NAMALWA (cell line): ENCODE measurements around the gene PCGF2.
"Not testable (repeated sequence)": the region's sequence is repeated elsewhere in the genome, so short reads cannot be mapped to it uniquely, and the experiment has no call there.

Experiments
- DNase-seq: peaks from one replicate; pipeline ENCODE4 v3.0.0-alpha.2; 2015; ENCODE audit warnings: low spot score

PCGF2 gene

DNA sequence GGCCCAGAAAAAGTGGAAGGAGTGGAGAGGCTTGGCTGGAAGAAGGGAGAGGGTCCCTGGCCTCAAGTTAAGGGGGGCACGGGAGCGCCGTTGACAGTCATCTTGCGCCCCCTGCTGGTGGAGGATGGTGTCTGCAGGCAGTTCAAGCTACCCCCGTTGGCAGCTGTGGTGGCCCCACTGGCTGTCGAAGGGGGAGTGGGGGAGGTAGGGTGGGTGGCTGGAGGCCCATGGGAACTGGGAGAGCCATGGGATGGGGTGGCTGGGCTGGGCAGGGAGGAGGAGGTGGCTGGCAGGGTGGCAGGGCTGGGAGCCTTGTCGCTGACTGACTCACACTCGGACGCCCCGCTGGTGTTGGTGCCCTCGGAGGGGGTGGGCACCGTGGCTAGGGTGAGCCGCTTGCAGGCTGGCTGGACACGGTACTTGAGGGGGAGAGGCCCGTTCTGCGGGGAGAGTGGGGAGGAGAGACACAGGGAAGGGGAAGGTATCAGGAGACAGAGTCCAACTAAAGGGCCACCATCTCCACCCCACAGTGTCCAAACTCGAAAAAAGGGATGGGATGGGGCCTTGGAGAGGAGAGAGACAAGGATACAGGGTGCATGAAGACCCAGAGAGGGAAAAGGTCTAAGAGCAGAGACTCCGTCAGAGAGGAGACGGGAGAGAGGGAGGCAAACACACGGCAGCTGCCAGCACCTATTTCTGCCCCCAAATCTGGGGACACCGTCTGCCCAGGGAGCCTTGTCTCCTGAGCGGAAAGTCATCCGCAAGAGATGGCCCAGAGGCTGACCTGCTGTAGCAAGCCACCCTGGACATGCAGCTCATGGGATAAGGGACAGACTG is 12.8 kb downstream of the PCGF2 start:
- DNase-seq: peak; percentile 66

DNA sequence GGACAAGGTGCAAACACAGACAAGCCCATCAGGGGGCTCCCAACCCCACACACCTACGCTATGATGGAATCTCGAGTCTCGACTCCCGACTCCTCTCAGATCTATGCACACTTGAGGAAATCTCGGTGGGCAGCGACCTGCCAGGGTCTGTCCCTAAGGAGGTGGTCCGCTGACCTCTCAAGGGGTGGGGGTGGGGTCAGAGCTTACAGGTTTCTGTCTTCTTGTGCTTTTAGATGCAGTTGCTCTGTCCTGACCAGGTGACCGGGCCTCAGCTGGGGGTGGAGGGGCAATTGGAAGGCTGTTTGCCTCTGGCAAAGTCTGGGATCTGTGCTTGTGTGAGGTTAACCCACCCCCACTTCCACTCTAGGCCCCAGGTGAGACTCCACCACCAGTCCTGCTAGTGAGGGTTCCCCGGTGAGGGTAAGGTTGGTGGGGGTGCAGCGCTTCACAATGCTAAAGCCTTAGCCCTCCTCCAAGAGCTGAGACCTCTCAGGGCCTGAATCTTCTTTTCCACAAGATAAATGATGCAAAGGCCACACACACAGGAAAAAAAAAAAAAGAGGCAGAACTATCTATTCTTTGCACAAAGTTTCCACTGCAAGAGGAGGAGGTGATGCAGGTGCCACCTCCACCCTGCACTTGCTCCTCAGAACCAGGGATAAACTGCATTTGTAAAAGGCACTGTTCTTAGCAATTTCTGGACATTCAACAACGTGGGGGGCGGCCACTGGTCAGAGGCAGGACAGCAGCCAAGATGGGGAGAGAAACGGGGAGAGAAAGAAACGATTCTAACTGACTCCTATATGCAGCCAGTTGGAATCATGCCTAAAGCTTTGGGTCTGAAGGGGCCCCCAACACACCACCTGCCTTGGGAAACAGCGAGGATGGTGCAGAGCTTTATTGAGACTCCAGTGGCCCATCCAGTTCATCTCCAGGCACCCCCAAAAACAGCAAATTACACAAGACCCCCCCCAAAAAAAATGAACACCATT is 13.9 kb downstream of the PCGF2 start:
- DNase-seq: peak; percentile 68

DNA sequence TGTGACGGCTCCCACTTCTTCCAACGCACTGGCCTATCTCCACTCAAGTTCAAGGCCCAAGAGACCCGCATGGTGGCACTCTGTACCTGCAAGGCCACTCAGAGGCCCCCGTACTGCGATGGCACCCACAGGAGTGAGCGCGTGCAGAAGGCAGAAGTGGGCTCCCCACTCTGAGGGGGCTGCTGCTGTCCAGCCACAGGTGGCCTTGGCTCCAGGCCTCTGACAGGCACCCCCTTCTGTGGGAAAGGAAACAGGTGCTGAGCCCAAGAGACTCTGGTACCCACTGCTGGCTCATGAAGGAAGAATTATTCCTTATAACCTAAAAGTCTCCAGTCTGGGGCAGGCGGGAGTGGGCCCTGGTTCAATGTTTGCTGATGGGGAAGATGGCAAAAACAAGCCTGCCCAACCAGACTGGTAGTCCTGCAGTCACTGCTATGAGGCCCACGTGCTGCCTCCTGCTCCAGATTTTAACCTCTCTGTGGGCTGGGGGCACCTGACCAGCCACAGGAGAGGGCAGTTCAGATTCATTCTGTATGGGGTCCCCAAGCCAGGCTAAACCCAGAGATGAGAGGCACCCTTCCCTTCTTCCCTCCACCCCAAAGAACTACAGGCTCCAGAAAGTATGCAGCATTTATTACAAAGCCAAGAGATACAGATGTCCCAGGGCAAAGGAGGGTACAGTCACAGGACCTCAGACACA is 14.7 kb downstream of the PCGF2 start:
- no peak for DNase-seq

DNA sequence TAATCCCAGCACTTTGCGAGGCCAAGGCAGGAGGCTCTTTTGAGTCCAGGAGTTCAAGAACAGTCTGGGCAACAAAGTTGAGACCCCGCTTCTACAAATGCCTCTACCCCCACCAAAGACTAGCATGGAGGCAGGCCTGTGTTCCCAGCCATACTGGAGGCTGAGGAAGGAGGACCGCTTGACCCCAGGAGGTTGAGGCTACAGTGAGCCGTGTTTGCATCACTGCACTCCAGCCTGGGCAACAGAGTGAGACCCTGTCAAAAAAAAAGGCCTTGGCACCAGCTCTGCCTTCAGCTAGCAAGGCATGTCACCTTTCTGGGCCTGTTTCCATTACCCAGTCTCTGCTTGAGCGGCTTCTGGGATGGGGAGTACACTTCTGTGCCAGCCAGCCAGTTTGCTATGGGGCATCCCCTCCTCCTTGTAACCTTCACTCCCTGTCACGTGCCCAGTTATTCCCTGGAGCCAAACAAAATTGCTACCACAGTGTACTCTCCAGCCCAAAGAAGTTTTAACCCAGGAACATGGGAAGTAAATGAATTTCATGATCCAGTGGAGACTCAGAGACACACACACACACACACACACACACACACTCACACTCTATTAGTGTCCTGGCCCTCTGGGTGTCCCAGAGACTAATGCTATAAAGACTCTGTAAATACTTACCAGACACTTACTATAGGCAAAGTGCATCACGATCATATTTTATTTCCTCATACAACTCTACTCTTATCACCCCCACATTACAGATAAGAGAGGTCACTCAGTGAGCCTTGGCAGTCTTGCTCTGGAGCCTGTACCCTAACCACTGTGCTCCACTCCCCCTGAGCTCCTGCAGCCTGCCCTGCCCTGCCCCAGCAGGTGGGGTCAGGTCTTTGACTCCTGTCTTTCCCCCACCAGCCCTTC is 15.5 kb downstream of the PCGF2 start:
- no peak for DNase-seq

DNA sequence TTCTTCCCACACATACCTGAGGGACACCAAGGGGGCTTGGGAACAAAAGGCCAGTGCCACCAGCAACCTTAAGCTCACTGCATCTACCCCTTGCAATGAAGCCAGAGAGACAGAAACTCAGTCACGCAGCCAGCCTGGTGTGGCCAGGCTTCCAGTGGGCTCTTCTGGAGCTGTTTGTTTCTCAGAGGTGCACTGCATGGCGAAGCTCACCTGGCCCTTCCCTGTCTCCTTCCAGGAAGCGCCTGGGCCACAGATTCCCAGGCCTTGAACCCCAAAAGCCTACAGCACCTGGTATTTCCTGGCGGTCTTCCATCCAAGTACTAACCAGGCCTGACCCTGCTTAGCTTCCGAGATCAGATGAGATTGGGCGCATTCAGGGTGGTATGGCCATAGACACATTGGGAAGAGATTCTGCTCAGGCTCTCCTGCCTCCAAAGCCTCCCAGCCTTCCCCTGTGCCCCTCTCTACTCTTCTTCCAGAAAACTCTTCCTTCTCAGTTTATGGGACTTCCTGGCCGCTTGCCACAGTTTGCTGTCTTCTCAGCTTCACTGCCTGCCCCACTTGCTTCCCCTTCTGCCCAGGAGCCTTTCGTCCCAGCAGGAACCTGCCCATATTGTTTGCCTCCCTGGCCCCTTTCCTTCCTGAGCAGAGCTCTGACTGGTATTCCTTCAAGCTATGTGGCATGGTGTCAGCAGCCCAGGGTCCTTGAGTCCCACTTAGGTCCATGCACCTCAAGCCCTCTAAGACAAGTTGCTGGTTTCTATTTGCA is 16.4 kb downstream of the PCGF2 start:
- DNase-seq: no peak

DNA sequence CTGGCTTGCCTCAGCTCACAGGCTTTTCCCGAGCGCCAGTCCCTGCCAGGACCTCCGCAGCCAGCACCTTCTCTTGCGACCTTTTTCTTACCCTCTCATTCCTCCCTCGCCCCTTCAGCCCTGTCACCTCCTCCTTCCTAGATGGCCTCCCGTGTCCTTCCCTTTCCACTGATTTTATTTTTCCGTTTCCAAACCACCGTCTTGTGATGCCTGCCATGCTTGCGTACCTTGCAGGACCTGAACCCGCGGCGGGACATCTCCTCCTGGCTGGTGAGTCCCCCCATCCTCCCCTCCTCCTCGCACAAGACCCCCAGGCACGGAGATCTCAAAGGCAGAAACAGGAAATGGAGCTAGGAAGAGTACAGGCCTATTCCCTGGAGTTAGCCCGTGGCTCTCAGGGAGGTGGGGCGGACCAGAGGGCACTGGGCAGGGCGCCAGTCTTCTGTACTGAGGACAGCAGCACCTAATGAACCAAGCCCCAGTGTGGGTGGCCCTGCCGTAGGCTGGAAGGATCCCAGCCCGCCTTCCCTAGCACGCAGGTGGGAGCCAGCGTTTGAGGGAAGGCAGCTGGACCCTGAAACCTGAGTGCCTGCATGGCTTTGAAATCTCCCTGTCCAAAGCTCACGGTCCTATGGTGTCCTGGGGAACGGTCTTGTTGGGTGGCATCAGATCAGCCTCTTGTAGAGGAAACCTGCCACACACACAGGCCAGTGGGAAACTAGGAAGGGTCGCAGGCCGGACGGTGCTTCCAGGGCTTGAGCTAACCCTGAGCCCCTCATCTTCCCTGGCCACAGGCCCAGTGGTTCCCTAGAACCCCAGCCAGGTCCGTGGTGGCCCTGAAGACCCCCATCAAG is 17.4 kb downstream of the PCGF2 start:
- DNase-seq: peak; percentile 39

DNA sequence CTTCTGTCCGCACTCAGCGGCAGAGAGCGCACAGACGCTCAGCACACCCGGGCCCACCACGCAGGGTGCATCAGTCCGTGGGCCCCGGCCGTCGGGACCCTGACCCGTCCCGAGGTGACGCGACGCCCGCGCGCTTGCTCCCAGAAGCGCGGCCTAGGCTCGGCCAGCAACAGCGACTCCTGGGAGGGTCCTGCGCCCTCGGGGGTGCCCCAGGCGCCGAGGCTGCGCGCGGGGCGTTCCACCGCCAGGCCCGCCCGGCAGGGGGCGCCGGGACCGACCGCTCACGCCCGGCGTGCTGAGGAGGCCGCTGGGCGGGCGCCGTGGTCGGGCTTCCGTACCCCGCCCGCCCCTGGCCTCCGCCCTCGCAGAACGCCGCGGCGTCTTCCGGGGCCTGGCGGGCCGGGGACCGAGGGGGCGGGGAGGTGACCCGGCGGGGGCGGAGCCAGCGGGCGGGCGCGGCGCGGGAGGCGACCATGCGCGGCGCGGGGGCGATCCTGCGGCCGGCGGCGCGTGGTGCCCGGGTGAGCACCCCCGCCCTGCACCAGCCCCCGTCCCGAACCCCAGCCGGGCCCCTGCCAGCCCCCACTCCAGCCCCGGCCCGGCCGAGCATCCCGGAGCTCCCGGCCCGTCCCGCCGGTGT is 18.1 kb downstream of the PCGF2 start, which contains the start of gene CISD3:
CISD3 (plus strand) TSS at position 456 of the 640 bp plus-strand sequence; CDS start at position 474, 18 bp downstream.
- DNase-seq: peak; percentile 90

DNA sequence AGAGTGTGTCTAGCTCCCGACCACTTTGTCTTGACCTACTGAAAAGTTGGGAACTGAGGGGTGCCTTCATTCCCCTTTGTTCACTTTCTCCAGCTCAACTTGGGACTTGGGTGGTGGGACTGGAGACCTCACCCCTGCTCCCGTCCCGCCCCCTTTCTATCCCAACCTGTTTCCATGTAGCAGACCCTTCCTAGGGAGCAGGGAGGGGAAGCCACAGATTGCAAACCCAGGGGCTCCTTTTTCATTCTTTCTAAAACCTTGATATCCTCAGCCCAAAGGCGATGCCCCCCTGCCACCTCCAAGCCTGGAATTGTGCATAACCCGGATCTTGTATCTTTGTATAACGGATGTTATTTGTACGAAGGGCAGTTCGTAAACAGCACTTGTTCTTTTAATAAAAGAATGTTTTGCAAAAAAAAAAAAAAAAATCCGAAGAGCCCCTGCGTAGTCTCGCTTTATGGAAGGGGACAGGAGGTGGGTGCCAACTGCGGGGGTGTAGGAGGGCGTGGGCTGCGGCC is 18.7 kb downstream of the PCGF2 start:
- no peak for DNase-seq

DNA sequence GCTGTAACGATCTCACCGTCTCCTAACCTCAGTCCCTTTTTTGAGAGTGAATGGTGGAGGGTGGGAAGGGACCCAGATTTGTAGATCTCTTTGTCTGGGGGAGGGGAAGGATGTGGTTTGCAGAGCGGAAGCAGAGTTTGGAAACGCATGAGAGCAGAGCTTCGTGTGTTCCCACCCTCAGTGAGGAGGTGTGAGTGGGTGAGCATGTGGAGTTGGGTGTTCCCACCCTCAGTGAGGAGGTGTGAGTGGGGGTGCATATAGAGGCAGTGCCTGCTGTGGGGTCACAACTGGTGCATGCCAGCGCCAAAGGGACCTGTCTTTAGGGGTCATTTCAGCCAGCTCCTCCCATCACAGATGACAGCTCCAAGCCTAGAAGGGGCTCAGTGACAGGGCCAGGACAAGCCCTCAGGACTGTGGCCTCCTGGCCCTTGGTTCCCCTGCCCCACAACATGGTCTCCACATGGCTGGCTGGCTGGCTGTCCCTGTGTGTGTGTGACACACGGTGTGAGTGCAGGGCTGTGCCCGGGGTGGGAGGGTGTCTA is 19.8 kb downstream of the PCGF2 start:
- peak; percentile 71 for DNase-seq

DNA sequence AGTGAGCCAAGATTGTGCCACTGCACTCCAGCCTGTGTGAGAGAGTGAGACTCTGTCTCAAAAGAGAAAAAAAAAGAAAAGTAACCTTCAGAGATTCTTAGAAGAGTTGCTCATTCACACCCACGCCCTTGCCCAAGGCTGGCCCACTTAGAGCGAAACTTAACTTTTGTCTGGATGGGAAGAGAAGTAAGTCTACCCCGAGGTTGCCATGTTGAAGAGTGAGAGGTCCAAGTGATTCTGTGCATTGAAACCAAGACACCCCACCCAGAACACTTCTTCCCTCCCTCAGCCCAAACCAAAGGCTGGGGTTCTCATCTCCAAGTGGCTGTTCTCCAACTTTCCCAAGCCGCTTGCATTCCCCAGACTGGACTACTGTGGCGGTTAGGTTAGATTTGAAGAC is 20.4 kb downstream of the PCGF2 start:
- peak; percentile 22 for DNase-seq

DNA sequence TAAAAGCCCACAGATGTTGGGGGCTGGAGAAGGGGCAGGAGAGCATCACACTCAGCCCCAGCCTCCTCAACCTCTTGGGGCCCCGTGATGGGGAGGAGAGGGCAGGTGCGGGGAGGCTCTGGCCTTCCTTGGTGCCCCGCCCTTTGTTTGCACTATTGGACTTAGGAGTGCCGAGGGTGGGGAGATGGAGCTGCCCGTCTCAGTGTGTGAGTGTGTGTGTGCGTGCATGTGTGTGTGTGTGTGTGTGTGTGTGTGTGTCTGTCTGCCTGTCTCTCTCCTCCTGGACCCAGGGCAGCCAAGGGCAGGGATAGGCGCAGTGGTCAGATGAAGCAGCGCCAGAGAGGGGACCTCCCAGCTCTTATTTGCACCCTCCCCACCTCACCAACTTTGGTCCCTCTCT is 22.0 kb downstream of the PCGF2 start:
- not testable (repeated sequence) for DNase-seq

DNA sequence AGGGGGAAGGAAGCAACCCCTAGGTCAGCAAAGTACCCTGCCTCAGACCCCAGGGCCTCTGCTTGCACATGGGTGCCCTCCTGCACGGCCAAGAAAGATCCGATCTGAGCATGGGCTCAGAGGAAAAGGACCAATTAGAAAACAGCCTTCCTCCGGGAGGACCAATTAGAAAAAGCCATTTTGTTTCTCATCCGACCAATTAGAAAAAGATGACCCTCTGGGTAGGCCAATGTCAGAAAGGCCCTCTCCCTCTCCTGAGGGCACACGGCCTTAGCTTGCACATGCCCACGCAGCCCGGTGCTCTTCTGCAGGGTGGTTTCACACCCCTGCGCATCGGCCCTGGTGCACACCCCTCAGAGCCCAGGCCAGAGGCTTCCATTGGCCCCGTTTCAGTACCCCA is 23.1 kb downstream of the PCGF2 start:
- no peak for DNase-seq

DNA sequence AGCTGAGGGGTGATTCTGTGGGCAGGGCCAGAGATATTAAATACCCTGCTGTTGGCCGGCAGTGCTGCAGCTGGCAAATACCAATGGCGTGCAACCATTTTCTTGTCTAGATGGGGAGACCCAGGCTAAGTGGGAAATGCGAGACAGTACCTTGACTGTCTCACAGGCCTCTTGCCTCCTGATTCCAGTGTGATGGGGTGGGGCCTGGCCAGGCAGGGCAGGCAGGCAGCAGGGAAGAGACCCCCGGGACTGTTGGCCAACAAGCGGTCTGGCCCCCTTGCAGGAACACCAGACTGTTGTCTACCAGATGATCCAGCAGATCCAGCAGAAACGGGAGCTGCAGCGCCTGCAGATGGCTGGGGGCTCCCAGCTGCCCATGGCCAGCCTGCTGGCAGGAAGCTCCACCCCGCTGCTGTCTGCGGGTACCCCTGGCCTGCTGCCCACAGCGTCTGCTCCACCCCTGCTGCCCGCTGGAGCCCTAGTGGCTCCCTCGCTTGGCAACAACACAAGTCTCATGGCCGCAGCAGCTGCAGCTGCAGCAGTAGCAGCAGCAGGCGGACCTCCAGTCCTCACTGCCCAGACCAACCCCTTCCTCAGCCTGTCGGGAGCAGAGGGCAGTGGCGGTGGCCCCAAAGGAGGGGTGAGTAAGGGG is 23.7 kb downstream of the PCGF2 start:
- DNase-seq: no peak

DNA sequence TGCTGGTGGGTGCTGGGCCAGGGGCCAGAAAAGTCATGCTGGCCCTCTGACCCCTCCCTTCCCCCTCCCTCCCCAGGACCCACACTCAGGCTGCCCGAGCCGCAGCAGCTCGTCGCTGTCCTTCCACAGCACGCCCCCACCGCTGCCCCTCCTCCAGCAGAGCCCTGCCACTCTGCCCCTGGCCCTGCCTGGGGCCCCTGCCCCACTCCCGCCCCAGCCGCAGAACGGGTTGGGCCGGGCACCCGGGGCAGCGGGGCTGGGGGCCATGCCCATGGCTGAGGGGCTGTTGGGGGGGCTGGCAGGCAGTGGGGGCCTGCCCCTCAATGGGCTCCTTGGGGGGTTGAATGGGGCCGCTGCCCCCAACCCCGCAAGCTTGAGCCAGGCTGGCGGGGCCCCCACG is 26.3 kb downstream of the PCGF2 start:
- DNase-seq: no peak

DNA sequence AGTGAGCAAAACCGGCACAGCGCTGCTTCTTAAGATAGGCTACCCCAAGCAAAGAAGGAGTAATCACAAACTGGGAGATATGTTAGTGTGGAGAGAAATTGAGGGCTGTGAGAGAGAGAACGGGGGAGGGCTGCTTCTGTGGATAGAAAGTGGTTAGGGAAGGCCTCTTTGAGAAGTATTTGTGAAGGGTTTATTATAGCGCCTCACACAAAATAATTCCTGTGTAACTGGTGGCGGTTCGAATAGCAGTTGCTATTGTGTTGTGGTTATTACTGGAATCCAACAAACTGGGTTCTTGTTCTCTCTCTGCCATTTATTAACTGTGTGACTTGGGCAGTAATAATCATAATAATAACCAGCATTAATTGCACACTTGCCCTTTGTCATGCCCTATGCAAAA is 27.2 kb downstream of the PCGF2 start:
- DNase-seq: no peak

DNA sequence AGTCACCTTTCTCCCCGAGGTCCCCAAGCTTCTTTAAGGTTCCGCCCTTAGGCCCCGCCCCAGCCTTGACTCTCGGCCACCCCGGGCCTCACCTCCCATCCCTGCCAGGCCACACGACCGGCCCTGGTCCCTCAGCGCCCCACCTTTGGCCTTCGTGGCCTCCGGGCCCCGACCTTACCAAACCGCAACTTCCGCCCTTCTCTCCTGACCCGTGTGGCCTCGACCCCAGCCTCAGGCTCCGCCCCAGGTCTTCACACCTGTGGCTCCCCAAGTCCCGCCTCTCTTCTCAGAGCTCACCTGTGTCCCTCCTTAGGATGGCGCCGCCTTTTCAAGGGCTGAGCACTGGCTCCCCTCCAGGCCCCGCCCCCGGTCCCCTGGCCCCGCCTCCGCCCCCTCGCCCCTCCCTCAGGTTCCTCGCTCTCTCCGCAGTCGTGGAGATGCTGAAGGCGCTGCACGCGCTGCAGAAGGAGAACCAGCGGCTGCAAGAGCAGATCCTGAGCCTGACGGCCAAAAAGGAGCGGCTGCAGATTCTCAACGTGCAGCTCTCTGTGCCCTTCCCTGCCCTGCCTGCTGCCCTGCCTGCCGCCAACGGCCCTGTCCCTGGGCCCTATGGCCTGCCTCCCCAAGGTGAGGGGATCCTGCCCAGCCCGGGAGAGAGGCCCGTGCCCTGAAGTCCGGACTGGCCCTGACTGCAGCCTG is 28.0 kb downstream of the PCGF2 start:
- DNase-seq: no peak

DNA sequence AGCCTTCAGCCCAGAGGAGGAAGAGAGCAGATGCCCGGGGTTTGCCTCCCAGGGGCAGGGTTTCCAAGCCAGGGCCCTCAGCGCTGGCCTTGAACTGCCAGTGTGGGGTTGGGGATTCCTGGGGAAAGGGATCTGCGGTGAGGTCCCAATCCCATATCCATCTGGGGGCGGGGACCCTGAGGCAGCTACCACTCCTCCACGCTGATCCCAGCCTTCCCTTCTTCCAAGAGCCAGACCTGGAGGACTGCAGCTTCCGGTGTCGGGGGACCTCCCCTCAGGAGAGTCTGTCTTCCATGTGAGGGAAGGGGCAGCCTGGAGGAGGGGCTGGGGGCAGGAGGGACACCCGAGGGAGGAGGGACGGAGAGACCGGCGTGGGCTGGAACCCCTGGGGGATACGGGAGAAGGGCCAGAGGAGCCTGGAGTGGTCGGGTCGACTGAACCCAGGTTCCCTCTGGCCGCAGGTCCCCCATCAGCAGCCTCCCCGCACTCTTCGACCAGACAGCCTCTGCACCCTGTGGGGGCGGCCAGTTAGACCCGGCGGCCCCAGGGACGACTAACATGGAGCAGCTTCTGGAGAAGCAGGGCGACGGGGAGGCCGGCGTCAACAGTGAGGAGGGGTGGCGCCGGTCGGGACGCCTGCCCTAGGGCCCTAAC is 28.7 kb downstream of the PCGF2 start:
- DNase-seq: no peak
